Astrocyte (in vitro differentiated cells and primary cell): ENCODE results near the gene CIITA. TPM values are rescaled to one million over a fixed set of nuclear protein-coding genes. Genes with fewer than 3 reads are reported as not detected.

Experiments used
- DNase-seq: peaks from one replicate; pipeline ENCODE4 v3.0.0-alpha.2; 2010; ENCODE audit warnings: low read depth
- FAIRE-seq: peaks from 2 replicates; lab custom pipeline; 2011; peaks lifted over from hg19 to GRCh38; lab: Jason Lieb, UNC
- H2AFZ ChIP-seq: 2 replicates; pipeline ENCODE4 v1.6.0; 2012; ENCODE audit warnings: low read depth, low read length, inconsistent platforms
- H3K27ac ChIP-seq: 2 replicates; pipeline ENCODE4 v1.5.1; 2011; ENCODE audit warnings: low read depth, low read length, inconsistent platforms
- H3K27me3 ChIP-seq: 2 replicates; pipeline ENCODE4 v1.6.0; 2011; ENCODE audit warnings: low read length, inconsistent platforms; ENCODE audit not compliant: insufficient read depth
- H3K36me3 ChIP-seq: 2 replicates; pipeline ENCODE4 v1.5.1; 2011; ENCODE audit warnings: low read length, inconsistent platforms; ENCODE audit not compliant: insufficient read depth
- H3K4me1 ChIP-seq: 2 replicates; pipeline ENCODE4 v1.5.1; 2011; ENCODE audit warnings: low read length, inconsistent platforms; ENCODE audit not compliant: insufficient read depth
- H3K4me2 ChIP-seq: 2 replicates; pipeline ENCODE4 v1.6.0; 2012; ENCODE audit warnings: low read length, inconsistent platforms
- H3K4me3 ChIP-seq: 2 replicates; pipeline ENCODE4 v1.5.1; 2011; ENCODE audit warnings: low read depth, mild to moderate bottlenecking, low read length, inconsistent platforms; ENCODE audit not compliant: insufficient read depth
- H3K79me2 ChIP-seq: 2 replicates; pipeline ENCODE4 v1.6.0; 2012; ENCODE audit warnings: mild to moderate bottlenecking, low read length, inconsistent platforms; ENCODE audit not compliant: insufficient read depth
- H3K9ac ChIP-seq: 2 replicates; pipeline ENCODE4 v1.6.0; 2012; ENCODE audit warnings: mild to moderate bottlenecking, low read length, inconsistent platforms
- H3K9me3 ChIP-seq: 2 replicates; pipeline ENCODE4 v1.5.1; 2012; ENCODE audit warnings: low read depth, mild to moderate bottlenecking, low read length, inconsistent platforms; ENCODE audit not compliant: insufficient read depth
- H4K20me1 ChIP-seq: 2 replicates; pipeline ENCODE4 v1.6.0; 2012; ENCODE audit warnings: low read length, inconsistent platforms; ENCODE audit not compliant: insufficient read depth
- H3K27ac Mint-ChIP-seq: one replicate; pipeline ENCODE4 v1.8.0; 2021; ENCODE audit warnings: mild to moderate bottlenecking, mixed read lengths; ENCODE audit not compliant: unreplicated experiment
- H3K27me3 Mint-ChIP-seq: one replicate; pipeline ENCODE4 v1.8.0; 2021; ENCODE audit warnings: low read depth, mixed read lengths; ENCODE audit not compliant: unreplicated experiment
- H3K36me3 Mint-ChIP-seq: one replicate; pipeline ENCODE4 v1.8.0; 2021; ENCODE audit warnings: low read depth, mixed read lengths; ENCODE audit not compliant: unreplicated experiment
- H3K4me1 Mint-ChIP-seq: one replicate; pipeline ENCODE4 v1.8.0; 2021; ENCODE audit warnings: low read depth, mixed read lengths; ENCODE audit not compliant: unreplicated experiment
- H3K4me3 Mint-ChIP-seq: one replicate; pipeline ENCODE4 v1.8.0; 2021; ENCODE audit warnings: mild to moderate bottlenecking, moderate library complexity, mixed read lengths; ENCODE audit not compliant: unreplicated experiment
- H3K9me3 Mint-ChIP-seq: one replicate; pipeline ENCODE4 v1.8.0; 2021; ENCODE audit warnings: mild to moderate bottlenecking, mixed read lengths; ENCODE audit not compliant: unreplicated experiment
- CTCF ChIP-seq: IDR thresholded peaks from 2 replicates; pipeline ENCODE4 v1.5.1; 2011; ENCODE audit warnings: low read depth, mild to moderate bottlenecking, inconsistent platforms, low read length, moderate library complexity; ENCODE audit not compliant: insufficient read depth
- EZH2 ChIP-seq: IDR thresholded peaks from 2 replicates; pipeline ENCODE4 v1.6.1; 2012; ENCODE audit warnings: mild to moderate bottlenecking, low read length, inconsistent platforms; ENCODE audit not compliant: insufficient read depth
- total RNA-seq: library from RNA; stranded (reverse); gene quantifications from 2 replicates; pipeline ENCODE4 v1.2.1, GENCODE V29; 2021

Gene CIITA
- total RNA-seq, 1 donor from 2014 or later: not detected

DNA sequence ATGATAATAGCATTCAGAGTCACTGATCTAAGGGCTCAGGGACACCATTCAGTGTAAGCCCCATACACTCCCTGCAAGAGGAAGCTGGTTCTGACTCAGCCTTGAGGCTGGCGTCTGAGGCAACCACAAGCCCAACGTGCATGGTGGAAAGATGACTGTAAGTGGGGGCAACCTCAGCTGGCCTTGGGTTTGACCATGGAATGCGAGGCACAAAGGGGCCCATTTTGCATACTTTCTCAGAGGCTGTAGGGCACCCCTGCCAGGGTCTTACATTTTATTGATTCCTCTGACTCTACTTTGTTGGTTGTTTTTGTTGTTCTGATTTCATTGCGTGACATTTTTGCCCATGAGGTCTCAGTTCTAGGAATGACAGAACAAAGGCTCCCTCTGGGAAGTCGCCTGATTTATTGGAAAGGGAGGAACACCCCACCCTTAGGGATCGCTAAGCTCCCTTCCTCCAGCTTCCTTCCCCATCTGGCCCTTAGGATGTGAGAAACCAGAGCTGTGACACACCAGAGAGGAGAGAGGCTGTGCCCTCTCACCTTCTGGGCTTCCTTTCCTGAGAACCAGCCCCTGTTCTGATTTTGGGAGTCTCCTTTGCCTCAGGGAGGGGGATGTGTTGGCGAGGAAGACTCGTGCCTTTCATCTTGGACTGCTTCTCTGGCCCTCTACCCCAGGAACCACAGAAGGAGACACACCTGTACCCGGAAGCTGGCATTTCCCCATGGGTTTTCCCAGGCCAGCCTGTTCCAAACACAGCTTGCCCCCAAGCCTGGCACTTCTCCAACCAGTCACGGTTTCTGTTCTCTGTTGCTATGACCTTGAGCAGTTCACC is 5.6 kb upstream of the CIITA start:
- H3K36me3 ChIP-seq: no peaks in the 10 kb centered on the region
- peak overlapping the region; percentile 21 for H3K4me3 ChIP-seq
- no peaks in the 10 kb centered on the region for H4K20me1 ChIP-seq
- H2AFZ ChIP-seq: peak overlapping the region; percentile 20
- peaks cover 2% of the 10 kb centered on the region for H3K27me3 ChIP-seq
- H3K79me2 ChIP-seq: no peaks in the 10 kb centered on the region
- H3K4me1 ChIP-seq: peaks cover 17% of the 10 kb centered on the region
- H3K27ac ChIP-seq: peak overlapping the region; percentile 74
- Mint-ChIP-seq H3K9me3 (peaks cover 8% of the 10 kb centered on the region), H3K4me1 (peaks cover 9% of the 10 kb centered on the region), H3K36me3 (no peaks in the 10 kb centered on the region), H3K27ac (peak overlapping the region; percentile 77), H3K27me3 (peaks cover 68% of the 10 kb centered on the region), H3K4me3 (no peak overlapping the region)
- TF ChIP-seq EZH2 (no peak), CTCF (no peak)
- no peaks in the 10 kb centered on the region for H3K9me3 ChIP-seq
- H3K9ac ChIP-seq: peak overlapping the region; percentile 56
- FAIRE-seq: peak; percentile 73
- DNase-seq: peak; percentile 94
- H3K4me2 ChIP-seq: peak overlapping the region; percentile 78

DNA sequence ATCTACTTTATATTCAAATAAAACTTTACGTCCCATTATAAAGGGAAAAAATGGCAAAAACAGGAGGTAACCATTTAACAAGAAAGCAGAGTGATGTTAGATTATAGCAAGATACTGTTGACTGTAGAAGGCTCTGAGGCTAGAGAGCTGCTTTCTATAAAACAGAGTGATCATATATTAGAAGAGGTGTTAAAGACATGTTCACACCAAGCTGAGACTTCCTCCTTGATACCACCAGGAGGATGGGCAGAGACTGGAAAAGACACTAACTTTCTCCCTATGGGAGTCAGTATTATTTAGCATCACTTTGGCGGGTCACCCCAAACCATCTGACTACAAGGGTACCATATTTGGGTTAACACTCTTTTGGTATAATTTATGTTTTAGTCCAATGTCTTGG is 687 bp upstream of the CIITA start:
- H3K9ac ChIP-seq: no peak overlapping the region
- no peak overlapping the region for H3K27ac ChIP-seq
- no peaks in the 10 kb centered on the region for H3K79me2 ChIP-seq
- H2AFZ ChIP-seq: no peak overlapping the region
- H3K4me2 ChIP-seq: no peak overlapping the region
- Mint-ChIP-seq H3K36me3 (no peaks in the 10 kb centered on the region), H3K9me3 (peaks cover 6% of the 10 kb centered on the region), H3K27ac (peak overlapping the region; percentile 5), H3K27me3 (peaks cover 79% of the 10 kb centered on the region), H3K4me1 (peaks cover 6% of the 10 kb centered on the region), H3K4me3 (no peak overlapping the region)
- DNase-seq (no peak), FAIRE-seq (no peak)
- no peak overlapping the region for H3K4me3 ChIP-seq
- H3K27me3 ChIP-seq: peaks cover 16% of the 10 kb centered on the region
- no peaks in the 10 kb centered on the region for H3K36me3 ChIP-seq
- no peaks in the 10 kb centered on the region for H4K20me1 ChIP-seq
- TF ChIP-seq EZH2 (no peak), CTCF (no peak)
- peaks cover 25% of the 10 kb centered on the region for H3K4me1 ChIP-seq
- H3K9me3 ChIP-seq: no peaks in the 10 kb centered on the region

DNA sequence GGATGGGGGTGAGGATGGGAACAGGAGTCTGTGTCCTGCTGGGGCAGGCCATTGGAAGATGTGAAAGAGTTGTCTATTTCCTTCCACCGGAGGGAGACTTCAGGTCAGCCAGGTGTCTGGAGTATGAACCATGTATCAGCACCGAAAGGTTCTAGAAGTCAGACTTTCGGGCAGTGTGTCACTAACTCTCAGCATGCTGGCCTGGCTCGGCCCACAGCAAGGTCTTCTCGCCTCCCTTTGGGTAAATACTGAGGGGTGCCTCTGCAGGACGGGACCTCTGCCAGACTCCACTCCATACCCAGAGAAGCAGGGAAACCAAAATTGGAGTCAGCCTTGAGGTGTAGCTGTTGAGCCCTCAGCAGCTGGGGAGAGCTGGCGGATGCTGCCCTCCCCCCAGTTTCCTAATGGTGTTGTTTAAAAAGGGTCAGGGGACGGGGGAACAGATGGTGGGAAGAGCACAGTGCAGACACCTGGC is 507 bp downstream of the CIITA start:
- Mint-ChIP-seq H3K36me3 (no peaks in the 10 kb centered on the region), H3K27me3 (peaks cover 74% of the 10 kb centered on the region), H3K4me1 (no peaks in the 10 kb centered on the region), H3K4me3 (no peak overlapping the region), H3K27ac (no peak overlapping the region), H3K9me3 (peaks cover 6% of the 10 kb centered on the region)
- no peaks in the 10 kb centered on the region for H4K20me1 ChIP-seq
- no peaks in the 10 kb centered on the region for H3K9me3 ChIP-seq
- peaks cover 16% of the 10 kb centered on the region for H3K27me3 ChIP-seq
- H3K9ac ChIP-seq: no peak overlapping the region
- FAIRE-seq (no peak), DNase-seq (no peak)
- H2AFZ ChIP-seq: no peak overlapping the region
- H3K36me3 ChIP-seq: no peaks in the 10 kb centered on the region
- H3K4me1 ChIP-seq: peaks cover 19% of the 10 kb centered on the region
- no peak overlapping the region for H3K4me3 ChIP-seq
- no peak overlapping the region for H3K27ac ChIP-seq
- no peaks in the 10 kb centered on the region for H3K79me2 ChIP-seq
- no peak for TF ChIP-seq CTCF
- no peak for TF ChIP-seq EZH2
- H3K4me2 ChIP-seq: peak overlapping the region; percentile 25
